HepG2 (cell line): ENCODE results near the gene PRM3. TPM values are rescaled to one million over a fixed set of nuclear protein-coding genes. Genes with fewer than 3 reads are reported as not detected.

ENCODE experiments used
- GTF3A ChIP-seq: sonication (generic); formaldehyde crosslinking; conservative IDR thresholded peaks from 2 replicates; pipeline ENCODE4 v1.4.0; 2020; ENCODE audit warnings: mild to moderate bottlenecking, missing genetic modification reagents
- KAT2B ChIP-seq: fragments of 150-350 bp; IDR thresholded peaks from 2 replicates; pipeline ENCODE4 v1.6.1; 2014; ENCODE audit warnings: low read depth, low read length, borderline replicate concordance
- POLR2A ChIP-seq, 2 experiments: IDR thresholded peaks; 2 replicates each; pipeline ENCODE4 v1.6.1; 2011; ENCODE audit warnings: low read depth in 2 of 2, low read length in 2 of 2, mild to moderate bottlenecking in 1 of 2, moderate library complexity in 1 of 2; ENCODE audit not compliant: insufficient read depth in 1 of 2
- POLR2AphosphoS2 ChIP-seq: IDR thresholded peaks from 2 replicates; pipeline ENCODE4 v1.6.1; 2011; ENCODE audit warnings: low read depth, low read length, improper control_type of control experiment
- ZBTB7B ChIP-seq: sonication (generic); formaldehyde crosslinking; IDR thresholded peaks from 2 replicates; pipeline ENCODE4 v1.4.0; 2020; ENCODE audit warnings: missing genetic modification reagents
- ZNF124 ChIP-seq: sonication (generic); formaldehyde crosslinking; IDR thresholded peaks from 2 replicates; pipeline ENCODE4 v1.4.0; 2020; ENCODE audit warnings: missing genetic modification reagents
- ZNF138 ChIP-seq: sonication (generic); formaldehyde crosslinking; IDR thresholded peaks from 2 replicates; pipeline ENCODE4 v1.5.0; 2020; ENCODE audit warnings: mild to moderate bottlenecking, low read depth, missing genetic modification reagents
- ZNF142 ChIP-seq: sonication (generic); formaldehyde crosslinking; IDR thresholded peaks from 2 replicates; pipeline ENCODE4 v1.4.0; 2020; ENCODE audit warnings: missing genetic modification reagents
- ZNF34 ChIP-seq: sonication (generic); formaldehyde crosslinking; IDR thresholded peaks from 2 replicates; pipeline ENCODE4 v1.4.0; 2020; ENCODE audit warnings: mild to moderate bottlenecking, missing genetic modification reagents, borderline replicate concordance
- ZNF558 ChIP-seq: sonication (generic); formaldehyde crosslinking; IDR thresholded peaks from 2 replicates; pipeline ENCODE4 v1.9.0; 2022; ENCODE audit warnings: mild to moderate bottlenecking, missing genetic modification reagents, borderline replicate concordance
- ZNF607 ChIP-seq: sonication (generic); formaldehyde crosslinking; IDR thresholded peaks from 2 replicates; pipeline ENCODE4 v1.5.1; 2020; ENCODE audit warnings: missing genetic modification reagents, mild to moderate bottlenecking, borderline replicate concordance
- polyA plus RNA-seq, 8 experiments: library from polyadenylated mRNA; depleted of rRNA in 3 of 8; stranded (reverse) in 7 of 8; unstranded in 1 of 8; fragments of >200 nt; fragmentation: Illumina TruSeq in 4 of 8; extraction: Trizol in 4 of 8; gene quantifications; 2 replicates each; pipeline versions ENCODE4 v1.2.1 to v1.2.3, GENCODE V29; 2011 to 2016; ENCODE audit warnings: low read depth in 4 of 8, missing spikeins in 1 of 8, mixed read lengths in 1 of 8; ENCODE audit not compliant: insufficient read depth in 1 of 8
- total RNA-seq, 5 experiments: library from RNA; depleted of rRNA; stranded (reverse); fragments of >200 nt; fragmentation: Illumina TruSeq; extraction: Trizol; gene quantifications; 2 replicates each; pipeline ENCODE4 v1.2.3, GENCODE V29; 2016; ENCODE audit warnings: low read depth in 1 of 5
- TF ChIP-seq, protein P1 (sequence below): sonication (generic); formaldehyde crosslinking; IDR thresholded peaks from 2 replicates; pipeline ENCODE4 v1.5.0; 2020; ENCODE audit warnings: mild to moderate bottlenecking, missing genetic modification reagents
- TF ChIP-seq, protein P2 (sequence below): sonication (generic); formaldehyde crosslinking; IDR thresholded peaks from 2 replicates; pipeline ENCODE4 v1.4.0; 2020; ENCODE audit warnings: missing genetic modification reagents
- TF ChIP-seq, protein P3 (sequence below): sonication (generic); formaldehyde crosslinking; IDR thresholded peaks from 2 replicates; pipeline ENCODE4 v1.5.0; 2020; ENCODE audit warnings: missing genetic modification reagents

The PRM3 gene
- total and polyA plus RNA-seq, 2 of the 13 experiments (the other 11 are each of a cell fraction or from before 2014, with no cell fraction given), result not detected

- TF ChIP-seq ZNF142 (CRISPR knock-in tag), result 0 out of 2 replicates have a peak, but pooled peaks have one; percentile 23
- 0 out of 2 replicates have a peak, but pooled peaks have one; percentile 21 for TF ChIP-seq ZNF607 (CRISPR knock-in tag)
- TF ChIP-seq ZNF558 (CRISPR knock-in tag), result no peak
- peak in 1 of 2 experiments; percentile 8; a peak in 1 of 4 replicates for TF ChIP-seq POLR2A (IDR thresholded peaks at IDR 0.05; ENCODE audit: insufficient read depth in 1 of 2, low read depth in 2 of 2, low read length in 2 of 2)
- no peak for TF ChIP-seq ZNF138
- TF ChIP-seq, protein P1, sequence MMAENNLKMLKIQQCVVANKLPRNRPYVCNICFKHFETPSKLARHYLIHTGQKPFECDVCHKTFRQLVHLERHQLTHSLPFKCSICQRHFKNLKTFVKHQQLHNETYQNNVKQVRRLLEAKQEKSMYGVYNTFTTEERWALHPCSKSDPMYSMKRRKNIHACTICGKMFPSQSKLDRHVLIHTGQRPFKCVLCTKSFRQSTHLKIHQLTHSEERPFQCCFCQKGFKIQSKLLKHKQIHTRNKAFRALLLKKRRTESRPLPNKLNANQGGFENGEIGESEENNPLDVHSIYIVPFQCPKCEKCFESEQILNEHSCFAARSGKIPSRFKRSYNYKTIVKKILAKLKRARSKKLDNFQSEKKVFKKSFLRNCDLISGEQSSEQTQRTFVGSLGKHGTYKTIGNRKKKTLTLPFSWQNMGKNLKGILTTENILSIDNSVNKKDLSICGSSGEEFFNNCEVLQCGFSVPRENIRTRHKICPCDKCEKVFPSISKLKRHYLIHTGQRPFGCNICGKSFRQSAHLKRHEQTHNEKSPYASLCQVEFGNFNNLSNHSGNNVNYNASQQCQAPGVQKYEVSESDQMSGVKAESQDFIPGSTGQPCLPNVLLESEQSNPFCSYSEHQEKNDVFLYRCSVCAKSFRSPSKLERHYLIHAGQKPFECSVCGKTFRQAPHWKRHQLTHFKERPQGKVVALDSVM (CRISPR knock-in tag), result peak; percentile 92
- TF ChIP-seq POLR2AphosphoS2, result 0 out of 2 replicates have a peak, but pooled peaks have one; percentile 6
- TF ChIP-seq GTF3A (CRISPR knock-in tag), result no peak
- no peak for TF ChIP-seq KAT2B
- TF ChIP-seq ZBTB7B, result no peak
- TF ChIP-seq ZNF34, result peak; percentile 37; the same call in 1 of the 2 replicates
- TF ChIP-seq, protein P2, sequence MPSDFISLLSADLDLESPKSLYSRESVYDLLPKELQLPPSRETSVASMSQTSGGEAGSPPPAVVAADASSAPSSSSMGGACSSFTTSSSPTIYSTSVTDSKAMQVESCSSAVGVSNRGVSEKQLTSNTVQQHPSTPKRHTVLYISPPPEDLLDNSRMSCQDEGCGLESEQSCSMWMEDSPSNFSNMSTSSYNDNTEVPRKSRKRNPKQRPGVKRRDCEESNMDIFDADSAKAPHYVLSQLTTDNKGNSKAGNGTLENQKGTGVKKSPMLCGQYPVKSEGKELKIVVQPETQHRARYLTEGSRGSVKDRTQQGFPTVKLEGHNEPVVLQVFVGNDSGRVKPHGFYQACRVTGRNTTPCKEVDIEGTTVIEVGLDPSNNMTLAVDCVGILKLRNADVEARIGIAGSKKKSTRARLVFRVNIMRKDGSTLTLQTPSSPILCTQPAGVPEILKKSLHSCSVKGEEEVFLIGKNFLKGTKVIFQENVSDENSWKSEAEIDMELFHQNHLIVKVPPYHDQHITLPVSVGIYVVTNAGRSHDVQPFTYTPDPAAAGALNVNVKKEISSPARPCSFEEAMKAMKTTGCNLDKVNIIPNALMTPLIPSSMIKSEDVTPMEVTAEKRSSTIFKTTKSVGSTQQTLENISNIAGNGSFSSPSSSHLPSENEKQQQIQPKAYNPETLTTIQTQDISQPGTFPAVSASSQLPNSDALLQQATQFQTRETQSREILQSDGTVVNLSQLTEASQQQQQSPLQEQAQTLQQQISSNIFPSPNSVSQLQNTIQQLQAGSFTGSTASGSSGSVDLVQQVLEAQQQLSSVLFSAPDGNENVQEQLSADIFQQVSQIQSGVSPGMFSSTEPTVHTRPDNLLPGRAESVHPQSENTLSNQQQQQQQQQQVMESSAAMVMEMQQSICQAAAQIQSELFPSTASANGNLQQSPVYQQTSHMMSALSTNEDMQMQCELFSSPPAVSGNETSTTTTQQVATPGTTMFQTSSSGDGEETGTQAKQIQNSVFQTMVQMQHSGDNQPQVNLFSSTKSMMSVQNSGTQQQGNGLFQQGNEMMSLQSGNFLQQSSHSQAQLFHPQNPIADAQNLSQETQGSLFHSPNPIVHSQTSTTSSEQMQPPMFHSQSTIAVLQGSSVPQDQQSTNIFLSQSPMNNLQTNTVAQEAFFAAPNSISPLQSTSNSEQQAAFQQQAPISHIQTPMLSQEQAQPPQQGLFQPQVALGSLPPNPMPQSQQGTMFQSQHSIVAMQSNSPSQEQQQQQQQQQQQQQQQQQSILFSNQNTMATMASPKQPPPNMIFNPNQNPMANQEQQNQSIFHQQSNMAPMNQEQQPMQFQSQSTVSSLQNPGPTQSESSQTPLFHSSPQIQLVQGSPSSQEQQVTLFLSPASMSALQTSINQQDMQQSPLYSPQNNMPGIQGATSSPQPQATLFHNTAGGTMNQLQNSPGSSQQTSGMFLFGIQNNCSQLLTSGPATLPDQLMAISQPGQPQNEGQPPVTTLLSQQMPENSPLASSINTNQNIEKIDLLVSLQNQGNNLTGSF (CRISPR knock-in tag), result no peak
- TF ChIP-seq, protein P3, sequence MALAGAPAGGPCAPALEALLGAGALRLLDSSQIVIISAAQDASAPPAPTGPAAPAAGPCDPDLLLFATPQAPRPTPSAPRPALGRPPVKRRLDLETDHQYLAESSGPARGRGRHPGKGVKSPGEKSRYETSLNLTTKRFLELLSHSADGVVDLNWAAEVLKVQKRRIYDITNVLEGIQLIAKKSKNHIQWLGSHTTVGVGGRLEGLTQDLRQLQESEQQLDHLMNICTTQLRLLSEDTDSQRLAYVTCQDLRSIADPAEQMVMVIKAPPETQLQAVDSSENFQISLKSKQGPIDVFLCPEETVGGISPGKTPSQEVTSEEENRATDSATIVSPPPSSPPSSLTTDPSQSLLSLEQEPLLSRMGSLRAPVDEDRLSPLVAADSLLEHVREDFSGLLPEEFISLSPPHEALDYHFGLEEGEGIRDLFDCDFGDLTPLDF (CRISPR knock-in tag), result no peak
- no peak for TF ChIP-seq ZNF124 (CRISPR knock-in tag)
These were observed 22.5 kb downstream of the PRM3 start (continued) for GRCh38 chr16:11250786-11251524.
